Endothelial cell of umbilical vein (primary cell): Measurements from ENCODE around the gene SMG5. TPM values are rescaled to one million over a fixed set of nuclear protein-coding genes. Genes with fewer than 3 reads are reported as not detected.

ENCODE experiments used
- BruUV-seq: library from RNA; stranded (reverse); fragments of 400-500 nt; replicated peaks from 2 replicates; lab custom pipeline; 2021; lab: Mats Ljungman, UMichigan
- CTCF ChIA-PET: fragments of 300-600, 350-600 bp; sonication (Branson Sonifier 250); formaldehyde crosslinking; loops from one replicate; lab custom pipeline; 2021; ENCODE audit warnings: antibody characterized with exemption, inconsistent platforms; lab: Charles Lee
- POLR2A ChIA-PET: fragments of 300-600, 350-600 bp; sonication (Branson Sonifier 250); formaldehyde crosslinking; loops from one replicate; lab custom pipeline; 2021; ENCODE audit warnings: antibody characterized with exemption, inconsistent platforms; lab: Charles Lee
- DNase-seq: peaks from one replicate; pipeline ENCODE4 v3.0.0-alpha.2; 2011; ENCODE audit warnings: low read depth, low spot score
- FAIRE-seq: peaks from 2 replicates; lab custom pipeline; 2011; peaks lifted over from hg19 to GRCh38; lab: Jason Lieb, UNC
- H2AFZ ChIP-seq: 2 replicates; pipeline ENCODE4 v1.6.0; 2012; ENCODE audit warnings: low read depth, low read length, control low read depth, inconsistent platforms
- H3K27ac ChIP-seq: 2 replicates; pipeline ENCODE4 v1.5.1; 2011; ENCODE audit warnings: low read depth, mild to moderate bottlenecking, control low read depth, low read length, moderate library complexity; ENCODE audit not compliant: insufficient read depth
- H3K27me3 ChIP-seq, 2 experiments: 2 replicates each; pipeline versions ENCODE4 v1.6.0 to v1.6.1; 2011; ENCODE audit warnings: low read length in 2 of 2, mixed read lengths in 1 of 2; ENCODE audit not compliant: control insufficient read depth in 2 of 2, insufficient read depth in 2 of 2
- H3K36me3 ChIP-seq, 2 experiments: 2 replicates in 1 of 2; 3 replicates in 1 of 2; pipeline ENCODE4 v1.5.1; 2011; ENCODE audit warnings: low read length in 2 of 2, mild to moderate bottlenecking in 1 of 2, moderate library complexity in 1 of 2; ENCODE audit not compliant: control insufficient read depth in 2 of 2, insufficient read depth in 2 of 2; ENCODE audit errors: extremely low read depth in 1 of 2
- H3K4me1 ChIP-seq: 3 replicates; pipeline ENCODE4 v1.5.1; 2011; ENCODE audit warnings: mild to moderate bottlenecking, low read length; ENCODE audit not compliant: control insufficient read depth, insufficient read depth; ENCODE audit errors: extremely low read depth
- H3K4me2 ChIP-seq: 2 replicates; pipeline ENCODE4 v1.6.1; 2011; ENCODE audit warnings: low read length, control low read depth, mixed read lengths; ENCODE audit not compliant: insufficient read depth
- H3K4me3 ChIP-seq, 3 experiments: fragments of 200-600 bp in 1 of 3; sonication (generic), shearing (Covaris generic) in 1 of 3; replicated peaks in 1 of 3; 2 replicates each; pipeline ENCODE4 v1.5.1; 2011 to 2016; ENCODE audit warnings: control low read depth in 3 of 3, low read length in 3 of 3, mild to moderate bottlenecking in 2 of 3, inconsistent platforms in 1 of 3, low read depth in 1 of 3, moderate library complexity in 1 of 3; ENCODE audit not compliant: insufficient read depth in 1 of 3
- H3K79me2 ChIP-seq: 2 replicates; pipeline ENCODE4 v1.6.0; 2012; ENCODE audit warnings: low read length, inconsistent platforms; ENCODE audit not compliant: control insufficient read depth, insufficient read depth
- H3K9ac ChIP-seq: replicated peaks from 2 replicates; pipeline ENCODE3; 2011; ENCODE audit warnings: low read length, control low read depth; ENCODE audit not compliant: insufficient read depth; ENCODE audit errors: extremely low read depth
- H3K9me1 ChIP-seq: replicated peaks from 3 replicates; pipeline ENCODE4 v1.6.0; 2011; ENCODE audit warnings: mild to moderate bottlenecking, low read length; ENCODE audit not compliant: control insufficient read depth, insufficient read depth; ENCODE audit errors: extremely low read depth
- H3K9me3 ChIP-seq: replicated peaks from 2 replicates; pipeline ENCODE4 v1.5.1; 2012; ENCODE audit warnings: low read length, inconsistent platforms; ENCODE audit not compliant: control insufficient read depth, insufficient read depth
- H4K20me1 ChIP-seq: replicated peaks from 2 replicates; pipeline ENCODE3; 2011; ENCODE audit warnings: mild to moderate bottlenecking, low read length; ENCODE audit not compliant: control insufficient read depth, insufficient read depth; ENCODE audit errors: extremely low read depth
- CTCF ChIP-seq, 2 donors: IDR thresholded peaks; 1 replicate in 1 of 2; 2 replicates in 1 of 2; pipeline ENCODE4 v1.5.1; 2011; ENCODE audit warnings: low read length in 2 of 2, mild to moderate bottlenecking in 2 of 2, moderate library complexity in 2 of 2, control low read depth in 1 of 2, inconsistent platforms in 1 of 2, low read depth in 1 of 2; ENCODE audit not compliant: insufficient read depth in 1 of 2; ENCODE audit errors: extremely low read depth in 1 of 2
- EZH2 ChIP-seq: IDR thresholded peaks from 2 replicates; pipeline ENCODE4 v1.6.1; 2012; ENCODE audit warnings: borderline replicate concordance, low read depth, mild to moderate bottlenecking, moderate library complexity, low read length, inconsistent platforms; ENCODE audit not compliant: severe bottlenecking
- FOS ChIP-seq: IDR thresholded peaks from 2 replicates; pipeline ENCODE4 v1.6.1; 2011; ENCODE audit warnings: mild to moderate bottlenecking, low read length, moderate library complexity, borderline replicate concordance; ENCODE audit not compliant: insufficient read depth
- GATA2 ChIP-seq: IDR thresholded peaks from 2 replicates; pipeline ENCODE4 v1.7.0; 2011; ENCODE audit warnings: low read depth, mild to moderate bottlenecking, moderate library complexity, mixed read lengths, low read length; ENCODE audit not compliant: insufficient read length, insufficient read depth
- JUN ChIP-seq: IDR thresholded peaks from 2 replicates; pipeline ENCODE4 v1.6.1; 2011; ENCODE audit warnings: borderline replicate concordance, low read depth; ENCODE audit not compliant: insufficient read length, insufficient read depth
- MAX ChIP-seq: IDR thresholded peaks from 2 replicates; pipeline ENCODE4 v1.6.1; 2011; ENCODE audit not compliant: insufficient read depth, insufficient read length
- MYC ChIP-seq: IDR thresholded peaks from one replicate; pipeline ENCODE4 v1.6.1; 2011; ENCODE audit warnings: mild to moderate bottlenecking, low read depth, low read length
- POLR2A ChIP-seq: IDR thresholded peaks from 2 replicates; pipeline ENCODE4 v1.6.1; 2012; ENCODE audit warnings: low read depth, mild to moderate bottlenecking, control low read depth, low read length
- POLR2AphosphoS5 ChIP-seq: IDR thresholded peaks from 2 replicates; pipeline ENCODE4 v1.6.1; 2012; ENCODE audit warnings: low read depth, mild to moderate bottlenecking, control low read depth, low read length, moderate library complexity; ENCODE audit not compliant: insufficient read depth
- dilution Hi-C: fragments of 300-500 bp; cut with MboI; formaldehyde crosslinking; loops from one replicate; pipeline ENCODE4 v1.15.0; 2019; ENCODE audit warnings: low sequenced_read_pairs; ENCODE audit not compliant: extremely low pct_ligation_motif_present
- intact Hi-C: fragments of 100-400 bp; cut with micrococcal nuclease; formaldehyde crosslinking; loops from one replicate; pipeline ENCODE4 v1.10.0; 2022
- polyA plus RNA-seq, 4 experiments: library from polyadenylated mRNA; depleted of rRNA in 3 of 4; stranded (reverse) in 3 of 4; unstranded in 1 of 4; fragments of >200 nt; gene quantifications; 2 replicates each; pipeline versions ENCODE4 v1.2.1 to v1.2.3, GENCODE V29; 2011 to 2012; ENCODE audit warnings: missing spikeins in 1 of 4
- total RNA-seq: library from RNA; stranded (reverse); gene quantifications from 2 replicates; pipeline ENCODE4 v1.2.3, GENCODE V29; 2021

The SMG5 gene
- total and polyA plus RNA-seq, 2 donors (not counting 3 experiments of a cell fraction or from before 2014, with no cell fraction given), result 37.4 to 82.6 TPM

DNA sequence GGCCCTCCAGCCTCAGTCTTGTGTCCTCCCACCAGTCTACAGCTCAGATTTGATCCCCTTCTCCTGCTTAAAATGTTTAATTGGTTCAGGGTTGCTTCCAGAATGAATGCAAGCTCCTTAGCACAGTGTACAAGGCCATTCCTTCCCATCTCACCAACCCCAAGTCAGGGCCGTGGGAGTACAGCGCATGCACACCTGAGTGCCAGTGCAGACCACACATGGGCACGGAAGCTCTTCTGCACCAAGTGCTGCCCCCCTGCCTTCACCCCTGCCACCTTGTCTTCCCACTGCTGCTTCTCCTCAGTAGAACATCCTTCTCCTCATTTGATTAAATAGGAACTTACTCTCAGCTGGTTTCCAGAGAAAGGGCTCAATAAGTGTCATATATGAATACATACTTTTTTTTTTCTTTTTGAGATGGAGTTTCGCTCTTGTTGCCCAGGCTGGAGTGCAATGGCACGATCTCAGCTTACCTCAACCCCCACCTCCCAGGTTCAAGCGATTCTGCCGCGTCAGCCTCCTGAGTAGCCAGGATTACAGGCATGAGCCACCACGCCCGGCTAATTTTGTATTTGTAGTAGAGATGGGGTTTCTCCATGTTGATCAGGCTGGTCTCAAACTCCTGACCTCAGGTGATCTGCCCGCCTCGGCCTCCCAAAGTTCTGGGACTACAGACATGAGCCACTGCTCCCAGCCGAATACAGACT lies 60.5 kb downstream of the SMG5 start:
- H3K9ac ChIP-seq, result no peak overlapping the region
- no peak overlapping the region for H3K27ac ChIP-seq
- TF ChIP-seq EZH2, result no peak
- no peak for TF ChIP-seq GATA2
- no peak for TF ChIP-seq JUN
- no peak for TF ChIP-seq FOS
- TF ChIP-seq POLR2A, result no peak
- no peak for TF ChIP-seq MYC
- no peak for TF ChIP-seq MAX
- no peak for TF ChIP-seq CTCF (IDR thresholded peaks at IDR 0.05; ENCODE audit: extremely low read depth in 1 of 2, insufficient read depth in 1 of 2, low read depth in 1 of 2, low read length in 2 of 2)
- no peak for TF ChIP-seq POLR2AphosphoS5
- no TSS peak for BruUV-seq
- H2AFZ ChIP-seq, result no peak overlapping the region
- H3K9me1 ChIP-seq, result no peaks in the 10 kb centered on the region
- dilution Hi-C loops (loop anchor here (10.0 kb wide), 1 partner anchor 87 kb away; no protein-coding TSS in a partner anchor), intact Hi-C loops (no loop called here)
- peaks cover 5 to 15% of the 10 kb centered on the region in 2 experiments for H3K36me3 ChIP-seq
- no peaks in the 10 kb centered on the region for H3K27me3 ChIP-seq
- no peak for FAIRE-seq
- peaks cover 13% of the 10 kb centered on the region for H3K79me2 ChIP-seq
- H3K9me3 ChIP-seq, result no peaks in the 10 kb centered on the region
- DNase-seq, result no peak
- CTCF ChIA-PET, result interaction anchor here (0.9 kb wide), 1 partner anchor 81 kb away, joined by 3 read pairs; no protein-coding TSS in a partner anchor
- POLR2A ChIA-PET, result no interaction called here
- H3K4me1 ChIP-seq, result peaks cover 20% of the 10 kb centered on the region
- no peak overlapping the region for H3K4me2 ChIP-seq
- H4K20me1 ChIP-seq, result no peaks in the 10 kb centered on the region
- H3K4me3 ChIP-seq, result no peak overlapping the region
